Spleen (tissue), 7 donors: ENCODE results near the gene DEAF1.

Experiments used
- POLR2A ChIP-seq, 3 donors: fragments of 450-650 bp; IDR thresholded peaks; one replicate each; pipeline ENCODE4 v1.5.1; 2017; ENCODE audit warnings: antibody characterized with exemption in 3 of 3, mild to moderate bottlenecking in 1 of 3
- TF ChIP-seq, protein P1 (sequence below), 11 experiments: fragments of 200-600 bp in 7 of 11; fragments of 450-650 bp in 4 of 11; sonication (generic) in 4 of 11; IDR thresholded peaks in 8 of 11; conservative IDR thresholded peaks in 3 of 11; 1 replicate in 7 of 11; 2 replicates in 4 of 11; pipeline versions ENCODE4 v1.4.0 to v1.8.0; 2016 to 2021; ENCODE audit warnings: antibody characterized with exemption in 11 of 11, inconsistent platforms in 4 of 11, mild to moderate bottlenecking in 1 of 11
- donor health status: DM: no; HTN: no; CAD: no; lungs with moderate emphysema.
- donor health status: DM: no; HTN: no; CAD: no.
- donor health status: DM: no; HTN: no; CAD: no.

- TF ChIP-seq, protein P1, sequence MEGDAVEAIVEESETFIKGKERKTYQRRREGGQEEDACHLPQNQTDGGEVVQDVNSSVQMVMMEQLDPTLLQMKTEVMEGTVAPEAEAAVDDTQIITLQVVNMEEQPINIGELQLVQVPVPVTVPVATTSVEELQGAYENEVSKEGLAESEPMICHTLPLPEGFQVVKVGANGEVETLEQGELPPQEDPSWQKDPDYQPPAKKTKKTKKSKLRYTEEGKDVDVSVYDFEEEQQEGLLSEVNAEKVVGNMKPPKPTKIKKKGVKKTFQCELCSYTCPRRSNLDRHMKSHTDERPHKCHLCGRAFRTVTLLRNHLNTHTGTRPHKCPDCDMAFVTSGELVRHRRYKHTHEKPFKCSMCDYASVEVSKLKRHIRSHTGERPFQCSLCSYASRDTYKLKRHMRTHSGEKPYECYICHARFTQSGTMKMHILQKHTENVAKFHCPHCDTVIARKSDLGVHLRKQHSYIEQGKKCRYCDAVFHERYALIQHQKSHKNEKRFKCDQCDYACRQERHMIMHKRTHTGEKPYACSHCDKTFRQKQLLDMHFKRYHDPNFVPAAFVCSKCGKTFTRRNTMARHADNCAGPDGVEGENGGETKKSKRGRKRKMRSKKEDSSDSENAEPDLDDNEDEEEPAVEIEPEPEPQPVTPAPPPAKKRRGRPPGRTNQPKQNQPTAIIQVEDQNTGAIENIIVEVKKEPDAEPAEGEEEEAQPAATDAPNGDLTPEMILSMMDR (IDR thresholded peaks at IDR 0.05 in 8 of 11, conservative IDR thresholded peaks at IDR 0.05 in 3 of 11) = no peak
- no peak for TF ChIP-seq POLR2A (IDR thresholded peaks at IDR 0.05)
Measured at GRCh38 chr11:704228-704674, 9.2 kb upstream of the DEAF1 start.
